GM13977 (cell line): Measurements from ENCODE around the gene CLCA4.
"Not testable (repeated sequence)": the region's sequence is repeated elsewhere in the genome, so short reads cannot be mapped to it uniquely, and the experiment has no call there.

Source experiments
- DNase-seq: peaks from one replicate; pipeline ENCODE4 v3.0.0; 2012; ENCODE audit warnings: low spot score
- CTCF ChIP-seq: IDR thresholded peaks from 2 replicates; pipeline ENCODE4 v1.5.1; 2012; ENCODE audit warnings: mild to moderate bottlenecking, control low read depth; ENCODE audit not compliant: insufficient read depth; ENCODE audit errors: extremely low read depth, missing control alignments
- in situ Hi-C: fragments of 300-500 bp; cut with MboI; formaldehyde crosslinking; loops from one replicate; pipeline ENCODE4 v1.12.0; 2022; ENCODE audit warnings: low sequenced_read_pairs, low pct_unique_long_range_greater_than_20kb, mixed read lengths, inconsistent platforms; ENCODE audit not compliant: unreplicated experiment

CLCA4 gene, protein sequence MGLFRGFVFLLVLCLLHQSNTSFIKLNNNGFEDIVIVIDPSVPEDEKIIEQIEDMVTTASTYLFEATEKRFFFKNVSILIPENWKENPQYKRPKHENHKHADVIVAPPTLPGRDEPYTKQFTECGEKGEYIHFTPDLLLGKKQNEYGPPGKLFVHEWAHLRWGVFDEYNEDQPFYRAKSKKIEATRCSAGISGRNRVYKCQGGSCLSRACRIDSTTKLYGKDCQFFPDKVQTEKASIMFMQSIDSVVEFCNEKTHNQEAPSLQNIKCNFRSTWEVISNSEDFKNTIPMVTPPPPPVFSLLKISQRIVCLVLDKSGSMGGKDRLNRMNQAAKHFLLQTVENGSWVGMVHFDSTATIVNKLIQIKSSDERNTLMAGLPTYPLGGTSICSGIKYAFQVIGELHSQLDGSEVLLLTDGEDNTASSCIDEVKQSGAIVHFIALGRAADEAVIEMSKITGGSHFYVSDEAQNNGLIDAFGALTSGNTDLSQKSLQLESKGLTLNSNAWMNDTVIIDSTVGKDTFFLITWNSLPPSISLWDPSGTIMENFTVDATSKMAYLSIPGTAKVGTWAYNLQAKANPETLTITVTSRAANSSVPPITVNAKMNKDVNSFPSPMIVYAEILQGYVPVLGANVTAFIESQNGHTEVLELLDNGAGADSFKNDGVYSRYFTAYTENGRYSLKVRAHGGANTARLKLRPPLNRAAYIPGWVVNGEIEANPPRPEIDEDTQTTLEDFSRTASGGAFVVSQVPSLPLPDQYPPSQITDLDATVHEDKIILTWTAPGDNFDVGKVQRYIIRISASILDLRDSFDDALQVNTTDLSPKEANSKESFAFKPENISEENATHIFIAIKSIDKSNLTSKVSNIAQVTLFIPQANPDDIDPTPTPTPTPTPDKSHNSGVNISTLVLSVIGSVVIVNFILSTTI

GRCh38 chr1:86546787-86547221 lies at the start of gene CLCA4:
Gene CLCA4, plus strand, starts transcription at chr1:86547078. Its CDS starts 42 bp downstream, at chr1:86547120.
- TF ChIP-seq CTCF, result no peak
- in situ Hi-C loops, result no loop called here
- no peak for DNase-seq

DNA sequence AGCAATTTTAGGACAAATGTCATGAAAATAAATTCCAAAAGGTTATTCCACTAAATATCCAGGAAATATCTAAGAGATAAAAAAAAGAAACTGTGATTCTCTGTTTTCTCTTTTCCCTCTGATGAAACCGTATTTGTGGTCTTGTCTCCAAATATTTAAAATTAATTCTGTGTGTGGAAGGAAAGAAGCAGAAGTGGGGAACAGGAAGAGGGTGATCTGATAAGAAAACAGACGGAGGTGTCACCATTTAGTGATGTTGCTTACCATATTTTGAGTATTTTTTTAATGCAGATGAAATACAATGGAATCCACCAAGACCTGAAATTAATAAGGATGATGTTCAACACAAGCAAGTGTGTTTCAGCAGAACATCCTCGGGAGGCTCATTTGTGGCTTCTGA lies 48.6 kb upstream of the CLCA4 start:
- DNase-seq, result no peak
- no peak for TF ChIP-seq CTCF
- in situ Hi-C loops, result loop anchor here (10.0 kb wide), 1 partner anchor 113 kb away; no protein-coding TSS in a partner anchor

- peak; percentile 85 for TF ChIP-seq CTCF
- peak; percentile 34 for DNase-seq
- in situ Hi-C loops, result loop anchor here (10.0 kb wide), 1 partner anchor 115 kb away; no protein-coding TSS in a partner anchor
Measured at GRCh38 chr1:86499987-86500593, 46.8 kb upstream of the CLCA4 start.

DNA sequence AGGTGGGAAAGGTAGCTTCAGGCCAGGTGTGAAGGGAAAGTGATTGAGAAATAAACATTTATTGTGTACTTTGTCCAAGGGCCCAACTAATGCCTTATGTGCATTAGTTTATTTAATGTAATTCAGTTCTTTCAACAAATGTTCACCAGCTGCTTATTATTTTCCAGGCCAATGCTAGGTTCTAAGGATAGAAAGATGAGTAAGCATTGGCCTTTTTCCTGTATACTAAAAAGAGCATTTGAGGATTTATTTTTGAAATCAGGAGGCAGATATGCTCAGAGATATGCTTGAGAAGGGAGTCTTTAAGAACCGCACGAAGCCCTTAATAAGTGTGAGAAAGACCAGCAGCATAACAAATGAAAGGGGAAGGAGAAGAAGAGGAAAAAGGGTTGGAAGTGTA lies 46.2 kb upstream of the CLCA4 start:
- in situ Hi-C loops, result no loop called here
- no peak for TF ChIP-seq CTCF
- no peak for DNase-seq

DNA sequence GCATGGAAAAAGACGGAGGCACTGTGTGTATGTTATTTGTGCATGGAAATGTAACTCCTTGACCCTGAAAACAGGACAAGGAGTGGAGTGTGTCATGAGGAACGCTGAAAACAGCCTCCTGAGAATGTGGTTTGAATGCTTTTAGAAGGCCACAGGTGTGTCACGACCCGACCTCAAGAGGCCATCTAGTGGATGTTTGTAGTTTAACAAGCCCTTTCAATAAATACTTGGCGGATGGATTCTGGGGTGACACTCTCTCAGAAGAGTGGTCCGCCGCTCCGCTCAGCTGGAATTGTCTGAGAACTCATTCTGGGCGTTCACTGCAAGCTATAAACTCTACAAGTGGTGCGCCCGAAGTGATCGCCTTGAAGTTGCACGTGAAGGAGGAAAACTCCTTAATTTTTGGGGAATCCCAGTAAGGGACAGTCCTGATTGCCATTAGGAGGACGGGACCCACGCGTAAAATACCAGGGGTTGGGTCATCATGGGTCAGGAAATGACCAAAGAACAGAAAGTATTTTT lies 44.7 kb upstream of the CLCA4 start:
- TF ChIP-seq CTCF, result peak; percentile 53
- DNase-seq, in situ Hi-C loops: not testable (repeated sequence)
